ENCODE results near the gene YPEL2.

Gene YPEL2

DNA sequence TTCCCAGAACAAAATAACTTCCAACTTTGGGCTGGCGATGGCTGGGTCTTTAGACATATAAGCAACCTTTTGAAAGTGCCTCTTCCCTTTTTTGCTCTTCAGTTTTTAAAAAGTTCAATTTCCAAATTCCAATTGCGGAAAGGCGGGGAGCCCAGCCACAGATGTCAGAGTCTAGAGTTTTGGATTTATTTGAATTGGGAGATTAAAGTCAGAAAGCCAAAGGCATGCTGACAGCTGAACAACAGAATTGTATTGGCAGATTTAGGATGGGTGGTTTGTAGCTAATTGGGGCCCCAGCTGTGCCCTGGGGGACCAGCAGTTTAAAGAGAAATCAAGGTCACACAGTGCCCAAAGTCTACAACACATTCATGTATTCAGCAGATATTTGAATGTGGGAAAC, 10.5 kb downstream of the YPEL2 start:
- H3K27me3 ChIP-seq (ENCODE audit: control insufficient read depth in 3 of 3, insufficient read depth in 3 of 3, low read depth in 1 of 3, low read length in 3 of 3): no peaks in the 10 kb centered on the region
- H3K4me3 ChIP-seq (ENCODE audit: low read length in 2 of 2): no peak overlapping the region
- no peak overlapping the region for H2BK120ac ChIP-seq (ENCODE audit: low read depth, low read length)
- H3K9me3 ChIP-seq (replicated peaks in 1 of 2; ENCODE audit: control insufficient read depth in 2 of 2, insufficient read depth in 1 of 2, low read depth in 1 of 2, low read length in 2 of 2): no peaks in the 10 kb centered on the region
- no peak overlapping the region for H4K8ac ChIP-seq (ENCODE audit: low read depth, low read length)
- H2AK5ac ChIP-seq (ENCODE audit: low read depth, low read length): no peak overlapping the region
- no peak for DNase-seq (ENCODE audit: low spot score)
- H3K9ac ChIP-seq (ENCODE audit: low read depth, low read length, poor library complexity): no peak overlapping the region
- H2BK12ac ChIP-seq (ENCODE audit: low read length): no peak overlapping the region
- no peak overlapping the region for H2BK5ac ChIP-seq (ENCODE audit: low read length)
- no peak overlapping the region for H3K14ac ChIP-seq (ENCODE audit: low read length)
- H4K91ac ChIP-seq (ENCODE audit: low read depth, low read length, poor library complexity): no peak overlapping the region
- peaks cover 3 to 17% of the 10 kb centered on the region in 2 donors for H3K4me1 ChIP-seq (ENCODE audit: control insufficient read depth in 2 of 2, insufficient read depth in 1 of 2, low read depth in 1 of 2, low read length in 2 of 2)
- no CpG with 5 or more reads among the region's 3 CpGs for WGBS, 2 donors (ENCODE audit: extremely low coverage in 2 of 2, insufficient read length in 2 of 2, insufficient replicate concordance in 1 of 2)
- no peak overlapping the region for H3K4ac ChIP-seq (ENCODE audit: low read length)
- no peak overlapping the region for H3K4me2 ChIP-seq (ENCODE audit: insufficient read depth, low read length, poor library complexity, severe bottlenecking)
- H3K79me1 ChIP-seq (ENCODE audit: low read depth, low read length): no peaks in the 10 kb centered on the region
- H3K36me3 ChIP-seq (replicated peaks in 1 of 2; ENCODE audit: control insufficient read depth in 2 of 2, insufficient read depth in 2 of 2, low read length in 2 of 2): no peaks in the 10 kb centered on the region
- no peak overlapping the region for H2BK15ac ChIP-seq (ENCODE audit: low read length)
- no peak overlapping the region for H3K18ac ChIP-seq (ENCODE audit: low read length)
- no peak overlapping the region for H2AFZ ChIP-seq (ENCODE audit: low read length)
- H3K27ac ChIP-seq (replicated peaks; ENCODE audit: low read length): no peak overlapping the region
- H3K23ac ChIP-seq (ENCODE audit: low read depth, low read length, poor library complexity): no peak overlapping the region

DNA sequence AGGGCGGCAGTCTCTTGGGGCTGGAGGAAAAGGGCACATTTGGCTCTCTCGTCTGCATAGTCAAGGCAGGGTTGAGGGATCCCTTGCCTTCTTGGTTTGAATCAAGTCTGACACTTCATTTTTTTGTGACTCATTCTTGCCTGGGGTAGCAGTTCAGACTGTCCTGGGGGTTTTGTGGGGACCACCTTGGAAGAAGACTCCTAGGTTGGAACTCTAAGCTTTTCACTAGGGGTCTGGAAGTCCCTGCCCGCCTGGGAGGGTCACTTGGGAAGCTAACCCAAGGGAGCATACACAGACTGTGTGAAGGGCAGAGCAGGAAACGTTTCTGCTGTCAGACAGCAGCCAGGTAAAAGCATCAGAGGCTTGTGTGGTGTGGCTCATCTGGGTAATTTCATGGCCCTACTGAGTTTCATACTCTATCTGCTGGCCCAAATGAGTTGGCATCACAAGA, 11.3 kb downstream of the YPEL2 start:
- H3K4ac ChIP-seq (ENCODE audit: low read length): no peak overlapping the region
- peaks cover 3 to 17% of the 10 kb centered on the region in 2 donors for H3K4me1 ChIP-seq (ENCODE audit: control insufficient read depth in 2 of 2, insufficient read depth in 1 of 2, low read depth in 1 of 2, low read length in 2 of 2)
- H2AFZ ChIP-seq (ENCODE audit: low read length): no peak overlapping the region
- H3K4me3 ChIP-seq (ENCODE audit: low read length in 2 of 2): no peak overlapping the region
- no peak for DNase-seq (ENCODE audit: low spot score)
- no peak overlapping the region for H3K27ac ChIP-seq (replicated peaks; ENCODE audit: low read length)
- H3K27me3 ChIP-seq (ENCODE audit: control insufficient read depth in 3 of 3, insufficient read depth in 3 of 3, low read depth in 1 of 3, low read length in 3 of 3): no peaks in the 10 kb centered on the region
- no peak overlapping the region for H4K91ac ChIP-seq (ENCODE audit: low read depth, low read length, poor library complexity)
- no peaks in the 10 kb centered on the region for H3K36me3 ChIP-seq (replicated peaks in 1 of 2; ENCODE audit: control insufficient read depth in 2 of 2, insufficient read depth in 2 of 2, low read length in 2 of 2)
- H2BK15ac ChIP-seq (ENCODE audit: low read length): no peak overlapping the region
- H4K8ac ChIP-seq (ENCODE audit: low read depth, low read length): no peak overlapping the region
- H2BK5ac ChIP-seq (ENCODE audit: low read length): no peak overlapping the region
- H2AK5ac ChIP-seq (ENCODE audit: low read depth, low read length): no peak overlapping the region
- no peaks in the 10 kb centered on the region for H3K79me1 ChIP-seq (ENCODE audit: low read depth, low read length)
- H3K4me2 ChIP-seq (ENCODE audit: insufficient read depth, low read length, poor library complexity, severe bottlenecking): no peak overlapping the region
- H3K9me3 ChIP-seq (replicated peaks in 1 of 2; ENCODE audit: control insufficient read depth in 2 of 2, insufficient read depth in 1 of 2, low read depth in 1 of 2, low read length in 2 of 2): no peaks in the 10 kb centered on the region
- WGBS, 2 donors (ENCODE audit: extremely low coverage in 2 of 2, insufficient read length in 2 of 2, insufficient replicate concordance in 1 of 2): no CpG with 5 or more reads among the region's 4 CpGs
- H3K18ac ChIP-seq (ENCODE audit: low read length): peak overlapping the region; percentile 19
- H3K23ac ChIP-seq (ENCODE audit: low read depth, low read length, poor library complexity): no peak overlapping the region
- H3K9ac ChIP-seq (ENCODE audit: low read depth, low read length, poor library complexity): no peak overlapping the region
- no peak overlapping the region for H3K14ac ChIP-seq (ENCODE audit: low read length)
- no peak overlapping the region for H2BK12ac ChIP-seq (ENCODE audit: low read length)
- no peak overlapping the region for H2BK120ac ChIP-seq (ENCODE audit: low read depth, low read length)

DNA sequence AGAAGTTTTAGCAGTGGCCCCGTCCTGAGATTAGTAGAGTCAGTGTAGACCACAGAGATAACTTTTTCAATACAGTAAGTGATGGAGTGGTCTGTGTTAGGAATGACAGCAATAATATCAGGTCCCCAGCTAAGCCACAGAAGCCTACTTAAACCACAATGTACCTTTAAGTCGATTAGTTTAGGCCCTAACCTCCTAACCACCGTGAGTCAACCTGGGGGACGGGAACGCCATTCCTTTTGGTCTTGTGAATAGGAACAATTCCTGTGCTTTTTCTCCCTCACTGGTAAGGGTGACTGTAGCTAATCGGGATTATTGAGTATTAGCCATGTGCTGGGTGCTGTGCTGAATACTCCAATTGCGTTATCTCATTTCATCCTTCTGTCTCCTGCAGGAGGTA, 14.0 kb downstream of the YPEL2 start:
- H2BK15ac ChIP-seq (ENCODE audit: low read length): no peak overlapping the region
- H3K4me1 ChIP-seq (ENCODE audit: control insufficient read depth in 2 of 2, insufficient read depth in 1 of 2, low read depth in 1 of 2, low read length in 2 of 2): peaks cover 10 to 16% of the 10 kb centered on the region in 2 donors
- no peak overlapping the region for H2AFZ ChIP-seq (ENCODE audit: low read length)
- no peak overlapping the region for H3K18ac ChIP-seq (ENCODE audit: low read length)
- H3K79me1 ChIP-seq (ENCODE audit: low read depth, low read length): no peaks in the 10 kb centered on the region
- no peak overlapping the region for H3K4me3 ChIP-seq (ENCODE audit: low read length in 2 of 2)
- H2BK5ac ChIP-seq (ENCODE audit: low read length): no peak overlapping the region
- no peak overlapping the region for H4K91ac ChIP-seq (ENCODE audit: low read depth, low read length, poor library complexity)
- H3K27me3 ChIP-seq (ENCODE audit: control insufficient read depth in 3 of 3, insufficient read depth in 3 of 3, low read depth in 1 of 3, low read length in 3 of 3): no peaks in the 10 kb centered on the region
- no peaks in the 10 kb centered on the region for H3K36me3 ChIP-seq (replicated peaks in 1 of 2; ENCODE audit: control insufficient read depth in 2 of 2, insufficient read depth in 2 of 2, low read length in 2 of 2)
- no peak overlapping the region for H3K23ac ChIP-seq (ENCODE audit: low read depth, low read length, poor library complexity)
- H3K14ac ChIP-seq (ENCODE audit: low read length): no peak overlapping the region
- H3K4ac ChIP-seq (ENCODE audit: low read length): no peak overlapping the region
- WGBS, 2 donors (ENCODE audit: extremely low coverage in 2 of 2, insufficient read length in 2 of 2, insufficient replicate concordance in 1 of 2): no CpG with 5 or more reads among the region's 7 CpGs
- no peaks in the 10 kb centered on the region for H3K9me3 ChIP-seq (replicated peaks in 1 of 2; ENCODE audit: control insufficient read depth in 2 of 2, insufficient read depth in 1 of 2, low read depth in 1 of 2, low read length in 2 of 2)
- no peak overlapping the region for H3K27ac ChIP-seq (replicated peaks; ENCODE audit: low read length)
- no peak overlapping the region for H2BK12ac ChIP-seq (ENCODE audit: low read length)
- no peak for DNase-seq (ENCODE audit: low spot score)
- no peak overlapping the region for H3K9ac ChIP-seq (ENCODE audit: low read depth, low read length, poor library complexity)
- H4K8ac ChIP-seq (ENCODE audit: low read depth, low read length): no peak overlapping the region
- H2BK120ac ChIP-seq (ENCODE audit: low read depth, low read length): no peak overlapping the region
- no peak overlapping the region for H2AK5ac ChIP-seq (ENCODE audit: low read depth, low read length)
- no peak overlapping the region for H3K4me2 ChIP-seq (ENCODE audit: insufficient read depth, low read length, poor library complexity, severe bottlenecking)

DNA sequence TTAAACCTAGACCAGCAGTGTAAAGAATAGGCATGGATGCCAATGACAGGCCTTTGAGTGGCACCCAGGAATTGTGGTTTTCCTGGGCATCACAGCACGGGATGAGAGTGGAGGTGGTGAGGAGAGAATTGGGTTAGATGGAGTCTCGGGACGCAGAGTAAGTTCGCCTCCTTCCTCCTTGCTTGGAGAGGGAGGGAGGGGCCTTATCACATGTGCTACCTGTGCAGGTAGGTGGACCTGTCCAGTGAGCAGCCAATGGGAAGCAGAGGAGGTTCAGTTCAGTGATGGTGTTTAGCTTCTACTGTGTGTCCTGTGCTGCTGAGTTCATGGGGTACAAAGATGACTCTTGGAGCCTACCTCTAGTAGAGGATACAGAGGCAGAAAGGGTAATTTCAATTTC, 14.9 kb downstream of the YPEL2 start:
- Histone ChIP-seq H3K4me1 (ENCODE audit: control insufficient read depth in 2 of 2, insufficient read depth in 1 of 2, low read depth in 1 of 2, low read length in 2 of 2) (peaks cover 15 to 19% of the 10 kb centered on the region in 2 donors), H3K36me3 (replicated peaks in 1 of 2; ENCODE audit: control insufficient read depth in 2 of 2, insufficient read depth in 2 of 2, low read length in 2 of 2) (no peaks in the 10 kb centered on the region), H2AFZ (ENCODE audit: low read length) (no peak overlapping the region), H2AK5ac (ENCODE audit: low read depth, low read length) (no peak overlapping the region), H2BK12ac (ENCODE audit: low read length) (no peak overlapping the region), H3K79me1 (ENCODE audit: low read depth, low read length) (no peaks in the 10 kb centered on the region), H2BK15ac (ENCODE audit: low read length) (no peak overlapping the region), H3K27me3 (ENCODE audit: control insufficient read depth in 3 of 3, insufficient read depth in 3 of 3, low read depth in 1 of 3, low read length in 3 of 3) (no peaks in the 10 kb centered on the region), H3K9me3 (replicated peaks in 1 of 2; ENCODE audit: control insufficient read depth in 2 of 2, insufficient read depth in 1 of 2, low read depth in 1 of 2, low read length in 2 of 2) (no peaks in the 10 kb centered on the region), H3K23ac (ENCODE audit: low read depth, low read length, poor library complexity) (no peak overlapping the region), H2BK120ac (ENCODE audit: low read depth, low read length) (no peak overlapping the region), H3K18ac (ENCODE audit: low read length) (no peak overlapping the region), H3K9ac (ENCODE audit: low read depth, low read length, poor library complexity) (no peak overlapping the region), H3K4me2 (ENCODE audit: insufficient read depth, low read length, poor library complexity, severe bottlenecking) (no peak overlapping the region), H2BK5ac (ENCODE audit: low read length) (no peak overlapping the region), H3K27ac (replicated peaks; ENCODE audit: low read length) (no peak overlapping the region), H3K14ac (ENCODE audit: low read length) (no peak overlapping the region), H3K4me3 (ENCODE audit: low read length in 2 of 2) (no peak overlapping the region), H4K91ac (ENCODE audit: low read depth, low read length, poor library complexity) (no peak overlapping the region), H4K8ac (ENCODE audit: low read depth, low read length) (no peak overlapping the region), H3K4ac (ENCODE audit: low read length) (no peak overlapping the region)
- no CpG with 5 or more reads among the region's 4 CpGs for WGBS, 2 donors (ENCODE audit: extremely low coverage in 2 of 2, insufficient read length in 2 of 2, insufficient replicate concordance in 1 of 2)
- no peak for DNase-seq (ENCODE audit: low spot score)
